Liver (tissue), 9 donors: ENCODE results near the gene GABBR2. TPM values are rescaled to one million over a fixed set of nuclear protein-coding genes. Genes with fewer than 3 reads are reported as not detected.

Experiments used
- DNase-seq: peaks from one replicate; pipeline ENCODE4 v3.0.0-alpha.2; 2017; ENCODE audit warnings: low spot score
- H3K27ac ChIP-seq, 2 donors: one replicate each; pipeline ENCODE4 v1.7.0; 2013; ENCODE audit warnings: inconsistent platforms in 2 of 2, low read length in 2 of 2, control low read depth in 1 of 2, low read depth in 1 of 2, mild to moderate bottlenecking in 1 of 2
- H3K27me3 ChIP-seq, 4 donors: one replicate each; pipeline versions ENCODE4 v1.6.1 to v1.7.0; 2013; ENCODE audit warnings: low read length in 3 of 4, inconsistent platforms in 1 of 4, mild to moderate bottlenecking in 1 of 4, moderate library complexity in 1 of 4; ENCODE audit not compliant: control insufficient read depth in 4 of 4, insufficient read depth in 4 of 4
- H3K36me3 ChIP-seq, 4 donors: one replicate each; pipeline versions ENCODE4 v1.6.1 to v1.7.0; 2013; ENCODE audit warnings: low read length in 3 of 4, mild to moderate bottlenecking in 3 of 4, low read depth in 1 of 4, moderate library complexity in 1 of 4; ENCODE audit not compliant: control insufficient read depth in 4 of 4, insufficient read depth in 3 of 4
- H3K4me1 ChIP-seq, 4 donors: one replicate each; pipeline versions ENCODE4 v1.6.1 to v1.7.0; 2013; ENCODE audit warnings: low read length in 3 of 4, mild to moderate bottlenecking in 3 of 4, moderate library complexity in 1 of 4; ENCODE audit not compliant: control insufficient read depth in 4 of 4, insufficient read depth in 4 of 4
- H3K4me3 ChIP-seq, 3 donors: one replicate each; pipeline versions ENCODE4 v1.6.1 to v1.7.0; 2013; ENCODE audit warnings: low read length in 3 of 3, control low read depth in 1 of 3, low read depth in 1 of 3, mild to moderate bottlenecking in 1 of 3
- H3K9ac ChIP-seq, 2 donors: one replicate each; pipeline ENCODE4 v1.7.0; 2013; ENCODE audit warnings: low read length in 2 of 2, mild to moderate bottlenecking in 2 of 2, moderate library complexity in 2 of 2, control low read depth in 1 of 2, low read depth in 1 of 2
- H3K9me3 ChIP-seq, 4 donors: one replicate each; pipeline versions ENCODE4 v1.6.1 to v1.7.0; 2013; ENCODE audit warnings: low read length in 3 of 4; ENCODE audit not compliant: control insufficient read depth in 4 of 4
- ATF3 ChIP-seq: IDR thresholded peaks from 2 replicates; pipeline ENCODE4 v1.6.1; 2016; ENCODE audit warnings: antibody characterized with exemption
- CTCF ChIP-seq: fragments of 150-350 bp; IDR thresholded peaks from 2 replicates; pipeline ENCODE4 v1.5.1; 2017; ENCODE audit warnings: improper control_type of control experiment, low read depth, low read length; ENCODE audit not compliant: missing input control
- EGR1 ChIP-seq, 2 donors: IDR thresholded peaks; 2 replicates each; pipeline ENCODE4 v1.6.1; 2016 to 2018; ENCODE audit warnings: antibody characterized with exemption in 2 of 2, low read depth in 2 of 2
- FOXA1 ChIP-seq: IDR thresholded peaks from 2 replicates; pipeline ENCODE4 v1.6.1; 2016; ENCODE audit warnings: antibody characterized with exemption
- FOXA2 ChIP-seq: IDR thresholded peaks from 2 replicates; pipeline ENCODE4 v1.6.1; 2016; ENCODE audit warnings: antibody characterized with exemption
- GABPA ChIP-seq, 2 donors: IDR thresholded peaks in 1 of 2; conservative IDR thresholded peaks in 1 of 2; 2 replicates each; pipeline ENCODE4 v1.6.1; 2016; ENCODE audit warnings: antibody characterized with exemption in 2 of 2, mild to moderate bottlenecking in 1 of 2, moderate library complexity in 1 of 2
- HNF4G ChIP-seq: IDR thresholded peaks from 2 replicates; pipeline ENCODE4 v1.6.1; 2016; ENCODE audit warnings: antibody characterized with exemption
- JUND ChIP-seq, 2 donors: IDR thresholded peaks; 2 replicates each; pipeline ENCODE4 v1.6.1; 2016; ENCODE audit warnings: antibody characterized with exemption in 2 of 2
- MAX ChIP-seq: IDR thresholded peaks from 2 replicates; pipeline ENCODE4 v1.6.1; 2016; ENCODE audit warnings: antibody characterized with exemption
- NR2F2 ChIP-seq: IDR thresholded peaks from 2 replicates; pipeline ENCODE4 v1.6.1; 2016; ENCODE audit warnings: antibody characterized with exemption
- RAD21 ChIP-seq, 2 donors: IDR thresholded peaks; 2 replicates each; pipeline ENCODE4 v1.6.1; 2016; ENCODE audit warnings: antibody characterized with exemption in 2 of 2, mild to moderate bottlenecking in 2 of 2
- RXRA ChIP-seq, 2 donors: IDR thresholded peaks; 2 replicates each; pipeline ENCODE4 v1.6.1; 2017 to 2018; ENCODE audit warnings: antibody characterized with exemption in 2 of 2, mild to moderate bottlenecking in 1 of 2
- SP1 ChIP-seq: IDR thresholded peaks from 2 replicates; pipeline ENCODE4 v1.6.1; 2018; ENCODE audit warnings: antibody characterized with exemption, mild to moderate bottlenecking
- TAF1 ChIP-seq: conservative IDR thresholded peaks from 2 replicates; pipeline ENCODE4 v1.6.1; 2016; ENCODE audit warnings: antibody characterized with exemption, mild to moderate bottlenecking
- YY1 ChIP-seq: IDR thresholded peaks from 2 replicates; pipeline ENCODE4 v1.6.1; 2016; ENCODE audit warnings: antibody characterized with exemption, mild to moderate bottlenecking
- ZBTB33 ChIP-seq: IDR thresholded peaks from 2 replicates; pipeline ENCODE4 v1.6.1; 2016; ENCODE audit warnings: antibody characterized with exemption
- whole genome bisulfite sequencing: extraction: QIAGEN DNeasy Blood & Tissue Kit; methylation state at CpG from one replicate; pipeline ENCODE4 v1.1.7; 2013; 5-methylcytosine and 5-hydroxymethylcytosine counted together
- polyA plus RNA-seq, 2 donors: library from polyadenylated mRNA; stranded (reverse) in 1 of 2; unstranded in 1 of 2; fragments of 200-250 nt in 1 of 2; fragments of >200 nt in 1 of 2; fragmentation: Nextera tagmentation in 1 of 2; extraction: Ambion mirVana in 1 of 2; gene quantifications; one replicate each; pipeline versions ENCODE4 v1.2.1 to v1.2.3, GENCODE V29; 2013 to 2015
- total RNA-seq, 2 donors: library from RNA; depleted of rRNA; stranded (reverse); fragments of >200 nt; gene quantifications; one replicate each; pipeline ENCODE4 v1.2.3, GENCODE V29; 2014
- donor health status: healthy.
- donor health status: healthy.
- donor health status: healthy.
- donor health status: healthy.
- donor health status: healthy.

Gene GABBR2
- total and polyA plus RNA-seq, 4 donors, result 0.03 to 0.23 (median 0.08) TPM; not detected in 1

- H3K27me3 ChIP-seq, result no peaks in the 10 kb centered on the region
- peaks cover 0 to 4% (median 3%) of the 10 kb centered on the region in 4 donors for H3K4me1 ChIP-seq
- no peak overlapping the region for H3K27ac ChIP-seq
- TF ChIP-seq MAX (no peak), SP1 (no peak), FOXA1 (no peak), GABPA (IDR thresholded peaks at IDR 0.05 in 1 of 2, conservative IDR thresholded peaks at IDR 0.05 in 1 of 2) (no peak), CTCF (no peak), ATF3 (no peak), EGR1 (IDR thresholded peaks at IDR 0.05; ENCODE audit: low read depth in 2 of 2) (no peak), YY1 (no peak), HNF4G (no peak), RXRA (IDR thresholded peaks at IDR 0.05) (no peak), NR2F2 (no peak), RAD21 (IDR thresholded peaks at IDR 0.05) (no peak), JUND (IDR thresholded peaks at IDR 0.05) (no peak)
- WGBS, result 61% methylated on average over 5 of the region's 5 CpGs
- no peak overlapping the region for H3K4me3 ChIP-seq
- no peaks in the 10 kb centered on the region for H3K9me3 ChIP-seq
- DNase-seq, result no peak
- no peaks in the 10 kb centered on the region for H3K36me3 ChIP-seq
- H3K9ac ChIP-seq, result no peak overlapping the region
Measured at GRCh38 chr9:98610711-98611110, 98.0 kb downstream of the GABBR2 start.

GRCh38 chr9:98610211-98610610 lies 98.5 kb downstream of the GABBR2 start:
- H3K4me1 ChIP-seq, result no peaks in the 10 kb centered on the region
- H3K27me3 ChIP-seq, result no peaks in the 10 kb centered on the region
- no peak for DNase-seq
- TF ChIP-seq GABPA (IDR thresholded peaks at IDR 0.05 in 1 of 2, conservative IDR thresholded peaks at IDR 0.05 in 1 of 2) (no peak), SP1 (no peak), YY1 (no peak), HNF4G (no peak), MAX (no peak), RXRA (IDR thresholded peaks at IDR 0.05) (no peak), FOXA2 (no peak), FOXA1 (no peak), RAD21 (IDR thresholded peaks at IDR 0.05) (no peak), TAF1 (no peak), JUND (IDR thresholded peaks at IDR 0.05) (no peak), CTCF (no peak), EGR1 (IDR thresholded peaks at IDR 0.05; ENCODE audit: low read depth in 2 of 2) (no peak), ATF3 (no peak), ZBTB33 (no peak)
- WGBS, result 92% methylated on average over 2 of the region's 2 CpGs
- no peak overlapping the region for H3K9ac ChIP-seq
- no peaks in the 10 kb centered on the region for H3K36me3 ChIP-seq
- no peak overlapping the region for H3K27ac ChIP-seq
- no peak overlapping the region for H3K4me3 ChIP-seq
- no peaks in the 10 kb centered on the region for H3K9me3 ChIP-seq
